Upper lobe of right lung (tissue), 1 donor: ENCODE results near the gene SLC25A5. TPM values are rescaled to one million over a fixed set of nuclear protein-coding genes. Genes with fewer than 3 reads are reported as not detected.

Experiments used
- ATAC-seq: fragments of 200-7000 bp; cut with Tn5 transposase; one replicate; pipeline ENCODE4 v1.9.1; 2020; ENCODE audit warnings: mild to moderate bottlenecking, moderate library complexity
- DNase-seq: peaks from one replicate; pipeline ENCODE4 v3.0.0-alpha.2; 2020
- H3K27ac ChIP-seq: fragments of 200-600 bp; one replicate; pipeline ENCODE4 v1.8.0; 2022
- H3K27me3 ChIP-seq: fragments of 200-600 bp; one replicate; pipeline ENCODE4 v1.8.0; 2022; ENCODE audit warnings: mild to moderate bottlenecking
- H3K36me3 ChIP-seq: fragments of 200-600 bp; one replicate; pipeline ENCODE4 v1.8.0; 2022
- H3K4me1 ChIP-seq: fragments of 200-600 bp; one replicate; pipeline ENCODE4 v1.8.0; 2022
- H3K4me3 ChIP-seq: fragments of 200-600 bp; one replicate; pipeline ENCODE4 v1.8.0; 2022; ENCODE audit warnings: mild to moderate bottlenecking
- H3K9me3 ChIP-seq: fragments of 200-600 bp; one replicate; pipeline ENCODE4 v1.8.0; 2022
- intact Hi-C: fragments of 100-400 bp; cut with DNase I; formaldehyde crosslinking; loops from one replicate; pipeline ENCODE4 v1.11.0; 2022
- total RNA-seq: library from RNA; stranded (reverse); fragmentation: NEBNext Ultra II Directional; extraction: Animal tissue kit (Norgen Biotek cat#: 25700); gene quantifications from one replicate; pipeline ENCODE4 v1.2.1, GENCODE V29; 2021
- TF ChIP-seq, protein P1 (sequence below): fragments of 200-600 bp; IDR thresholded peaks from one replicate; pipeline ENCODE4 v1.8.0; 2022; ENCODE audit warnings: antibody characterized with exemption
- donor health status: DM: no; HTN: yes; CAD: no; lungs with severe emphysema.

SLC25A5 gene
- total RNA-seq, 1 donor from 2014 or later: 323 TPM

DNA sequence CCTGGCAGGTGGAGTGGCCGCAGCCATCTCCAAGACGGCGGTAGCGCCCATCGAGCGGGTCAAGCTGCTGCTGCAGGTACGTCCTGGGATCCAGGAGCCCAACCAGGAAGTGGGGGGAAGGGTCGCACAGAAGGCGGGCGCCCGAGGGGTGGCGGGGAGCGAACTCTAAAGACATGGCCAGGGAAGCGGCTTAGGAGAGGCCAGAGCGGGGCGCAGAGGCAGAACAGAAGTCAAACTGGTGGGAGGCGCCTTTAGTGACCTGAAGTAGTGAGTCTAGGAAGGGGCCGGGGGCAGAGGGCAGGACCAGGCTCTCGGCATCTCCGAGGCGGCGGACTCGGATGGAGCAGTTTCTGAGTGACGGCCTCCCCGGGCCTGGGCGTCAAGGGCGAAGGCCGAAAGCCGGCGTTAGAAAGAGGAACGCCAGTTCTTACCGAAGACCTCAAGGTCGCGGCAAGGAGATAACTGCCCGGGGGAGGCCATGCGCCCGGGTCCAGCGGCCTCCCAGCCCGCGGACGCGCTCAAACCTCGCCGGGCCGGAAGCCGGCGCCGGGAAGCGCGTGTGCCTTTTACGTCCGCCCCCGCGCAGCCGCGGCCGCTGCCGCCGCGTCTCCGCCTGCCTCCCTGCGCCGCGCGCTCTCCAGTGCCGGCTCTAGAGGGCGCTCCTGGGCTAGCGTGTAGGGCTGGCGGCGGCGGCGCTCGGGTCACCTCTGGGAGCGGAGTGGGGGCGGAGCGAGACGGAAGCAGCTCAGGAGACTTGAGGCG lies 488 bp downstream of the SLC25A5 start:
- ATAC-seq: peak; percentile 94
- peaks cover 18% of the 10 kb centered on the region for H3K36me3 ChIP-seq
- peak overlapping the region; percentile 72 for H3K4me3 ChIP-seq
- H3K27me3 ChIP-seq: no peaks in the 10 kb centered on the region
- no peaks in the 10 kb centered on the region for H3K4me1 ChIP-seq
- TF ChIP-seq, protein P1, sequence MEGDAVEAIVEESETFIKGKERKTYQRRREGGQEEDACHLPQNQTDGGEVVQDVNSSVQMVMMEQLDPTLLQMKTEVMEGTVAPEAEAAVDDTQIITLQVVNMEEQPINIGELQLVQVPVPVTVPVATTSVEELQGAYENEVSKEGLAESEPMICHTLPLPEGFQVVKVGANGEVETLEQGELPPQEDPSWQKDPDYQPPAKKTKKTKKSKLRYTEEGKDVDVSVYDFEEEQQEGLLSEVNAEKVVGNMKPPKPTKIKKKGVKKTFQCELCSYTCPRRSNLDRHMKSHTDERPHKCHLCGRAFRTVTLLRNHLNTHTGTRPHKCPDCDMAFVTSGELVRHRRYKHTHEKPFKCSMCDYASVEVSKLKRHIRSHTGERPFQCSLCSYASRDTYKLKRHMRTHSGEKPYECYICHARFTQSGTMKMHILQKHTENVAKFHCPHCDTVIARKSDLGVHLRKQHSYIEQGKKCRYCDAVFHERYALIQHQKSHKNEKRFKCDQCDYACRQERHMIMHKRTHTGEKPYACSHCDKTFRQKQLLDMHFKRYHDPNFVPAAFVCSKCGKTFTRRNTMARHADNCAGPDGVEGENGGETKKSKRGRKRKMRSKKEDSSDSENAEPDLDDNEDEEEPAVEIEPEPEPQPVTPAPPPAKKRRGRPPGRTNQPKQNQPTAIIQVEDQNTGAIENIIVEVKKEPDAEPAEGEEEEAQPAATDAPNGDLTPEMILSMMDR: peak; percentile 66
- intact Hi-C loops: no loop called here
- H3K27ac ChIP-seq: peak overlapping the region; percentile 92
- no peaks in the 10 kb centered on the region for H3K9me3 ChIP-seq
- peak; percentile 95 for DNase-seq

GRCh38 chrX:119469313-119469635 lies 1.0 kb downstream of the SLC25A5 start:
- Histone ChIP-seq H3K9me3 (no peaks in the 10 kb centered on the region), H3K4me3 (peak overlapping the region; percentile 72), H3K27ac (peak overlapping the region; percentile 92), H3K36me3 (peaks cover 18% of the 10 kb centered on the region), H3K4me1 (no peaks in the 10 kb centered on the region), H3K27me3 (no peaks in the 10 kb centered on the region)
- DNase-seq (no peak), ATAC-seq (no peak)
- intact Hi-C loops: no loop called here
- TF ChIP-seq, protein P1: no peak

GRCh38 chrX:119474615-119475388 lies 6.6 kb downstream of the SLC25A5 start:
- ATAC-seq: no peak
- Histone ChIP-seq H3K27ac (no peak overlapping the region), H3K36me3 (peaks cover 17% of the 10 kb centered on the region), H3K27me3 (no peaks in the 10 kb centered on the region), H3K4me1 (no peaks in the 10 kb centered on the region), H3K4me3 (no peak overlapping the region), H3K9me3 (no peaks in the 10 kb centered on the region)
- intact Hi-C loops: no loop called here
- TF ChIP-seq, protein P1: no peak
- DNase-seq: no peak

GRCh38 chrX:119475389-119476101 lies 7.3 kb downstream of the SLC25A5 start:
- TF ChIP-seq, protein P1: no peak
- no peaks in the 10 kb centered on the region for H3K9me3 ChIP-seq
- intact Hi-C loops: no loop called here

DNA sequence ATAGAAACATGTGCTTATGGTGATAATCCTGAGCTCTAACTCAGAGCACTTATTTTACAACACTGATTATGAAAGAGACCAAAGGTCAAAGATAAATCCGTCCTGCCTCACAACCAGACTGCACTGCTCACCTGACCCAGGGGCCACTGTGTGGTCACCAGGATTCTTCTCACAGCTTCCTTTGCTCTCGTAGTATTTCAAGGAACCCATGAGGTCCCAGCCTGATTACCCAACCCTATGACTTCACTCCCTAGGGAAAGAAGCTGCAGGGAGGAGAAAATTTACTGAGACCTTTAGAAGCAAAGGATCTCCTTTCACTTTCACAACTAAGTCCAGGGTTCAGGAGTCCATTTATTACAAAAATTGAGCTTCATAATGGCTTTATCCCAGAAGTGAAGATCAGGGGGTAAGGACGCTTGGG lies 9.6 kb downstream of the SLC25A5 start:
- no peak for DNase-seq
- Histone ChIP-seq H3K4me1 (no peaks in the 10 kb centered on the region), H3K9me3 (no peaks in the 10 kb centered on the region), H3K4me3 (no peak overlapping the region), H3K27ac (no peak overlapping the region), H3K36me3 (no peaks in the 10 kb centered on the region), H3K27me3 (no peaks in the 10 kb centered on the region)
- intact Hi-C loops: no loop called here
- peak; percentile 48 for ATAC-seq
- TF ChIP-seq, protein P1: no peak

More at GRCh38 chrX:119475389-119476101, 7.3 kb downstream of the SLC25A5 start:
- H3K27me3 ChIP-seq: no peaks in the 10 kb centered on the region
- ATAC-seq (no peak), DNase-seq (no peak)
- H3K4me3 ChIP-seq: no peak overlapping the region
- no peaks in the 10 kb centered on the region for H3K4me1 ChIP-seq
- H3K27ac ChIP-seq: no peak overlapping the region
- H3K36me3 ChIP-seq: peaks cover 10% of the 10 kb centered on the region
